Endodermal cell (in vitro differentiated cells): Measurements from ENCODE around the gene MEI1. TPM values are rescaled to one million over a fixed set of nuclear protein-coding genes. Genes with fewer than 3 reads are reported as not detected.

Source experiments
- DNase-seq: peaks from one replicate; pipeline ENCODE4 v3.0.0-alpha.2; 2017
- H3K27ac ChIP-seq: 2 replicates; pipeline ENCODE4 v1.5.1; 2013; ENCODE audit warnings: mild to moderate bottlenecking, low read depth, low read length, moderate library complexity
- H3K27me3 ChIP-seq: 2 replicates; pipeline ENCODE4 v1.6.1; 2013; ENCODE audit warnings: mild to moderate bottlenecking, low read length, moderate library complexity; ENCODE audit not compliant: insufficient read depth, control insufficient read depth, poor library complexity, severe bottlenecking
- H3K36me3 ChIP-seq: 2 replicates; pipeline ENCODE4 v1.7.0; 2013; ENCODE audit warnings: mild to moderate bottlenecking, low read length, moderate library complexity; ENCODE audit not compliant: control insufficient read depth, insufficient read depth
- H3K4me1 ChIP-seq: one replicate; pipeline ENCODE4 v1.7.0; 2013; ENCODE audit warnings: low read length; ENCODE audit not compliant: control insufficient read depth, insufficient read depth
- H3K4me3 ChIP-seq: 2 replicates; pipeline ENCODE4 v1.5.1; 2013; ENCODE audit warnings: mild to moderate bottlenecking, low read length, moderate library complexity
- H3K9ac ChIP-seq: 2 replicates; pipeline ENCODE4 v1.6.1; 2013; ENCODE audit warnings: mild to moderate bottlenecking, low read length, moderate library complexity; ENCODE audit not compliant: poor library complexity, severe bottlenecking; ENCODE audit errors: extremely low read depth
- H3K9me3 ChIP-seq: 2 replicates; pipeline ENCODE4 v1.6.1; 2013; ENCODE audit warnings: mild to moderate bottlenecking, low read length, moderate library complexity; ENCODE audit not compliant: control insufficient read depth
- H3K27ac Mint-ChIP-seq: 2 replicates; pipeline ENCODE4 v1.8.0; 2020; ENCODE audit warnings: mixed read lengths
- H3K27me3 Mint-ChIP-seq: 2 replicates; pipeline ENCODE4 v1.8.0; 2021; ENCODE audit warnings: mild to moderate bottlenecking, mixed read lengths; ENCODE audit not compliant: insufficient read depth
- H3K36me3 Mint-ChIP-seq: 2 replicates; pipeline ENCODE4 v1.8.0; 2020; ENCODE audit warnings: low read depth, mixed read lengths
- H3K4me1 Mint-ChIP-seq: 2 replicates; pipeline ENCODE4 v1.8.0; 2020; ENCODE audit warnings: mixed read lengths
- H3K4me3 Mint-ChIP-seq: 2 replicates; pipeline ENCODE4 v1.8.0; 2020; ENCODE audit warnings: mild to moderate bottlenecking, moderate library complexity, mixed read lengths
- H3K9me3 Mint-ChIP-seq: 2 replicates; pipeline ENCODE4 v1.8.0; 2020; ENCODE audit warnings: mild to moderate bottlenecking, mixed read lengths
- CTCF ChIP-seq: fragments of 200-600 bp; sonication (generic); conservative IDR thresholded peaks from 2 replicates; pipeline ENCODE4 v1.5.0; 2021; ENCODE audit warnings: antibody characterized with exemption, mild to moderate bottlenecking
- WGBS, 2 experiments: methylation state at CpG; one replicate each; pipeline versions ENCODE4 v1.1.5 to v1.1.7; 2013; ENCODE audit warnings: missing lambda C conversion rate in 2 of 2, mixed read lengths in 1 of 2; ENCODE audit not compliant: insufficient coverage in 1 of 2, insufficient read length in 1 of 2; 5-methylcytosine and 5-hydroxymethylcytosine counted together
- total RNA-seq, 2 donors: library from RNA; stranded (reverse); fragmentation: NEBNext Ultra II Directional in 1 of 2; extraction: Animal tissue kit (Norgen Biotek cat#: 25700) in 1 of 2; gene quantifications; 2 replicates in 1 of 2; 3 replicates in 1 of 2; pipeline ENCODE4 v1.2.1, GENCODE V29; 2021

The MEI1 gene
- total RNA-seq, 2 donors from 2014 or later = 1.2 to 1.5 TPM

GRCh38 chr22:41820447-41820846 is 121.1 kb downstream of the MEI1 start:
- Mint-ChIP-seq H3K9me3 (no peaks in the 10 kb centered on the region), H3K36me3 (peaks cover 26% of the 10 kb centered on the region), H3K27ac (no peak overlapping the region), H3K4me1 (no peaks in the 10 kb centered on the region), H3K4me3 (no peak overlapping the region), H3K27me3 (no peaks in the 10 kb centered on the region)
- H3K9ac ChIP-seq = no peak overlapping the region
- no peaks in the 10 kb centered on the region for H3K4me1 ChIP-seq
- H3K4me3 ChIP-seq = no peak overlapping the region
- H3K27ac ChIP-seq = no peak overlapping the region
- no peak for TF ChIP-seq CTCF
- DNase-seq = no peak
- no peaks in the 10 kb centered on the region for H3K9me3 ChIP-seq
- H3K36me3 ChIP-seq = peaks cover 8% of the 10 kb centered on the region
- 91 to 93% methylated on average over 5 of the region's 5 CpGs for WGBS, 2 experiments
- H3K27me3 ChIP-seq = no peaks in the 10 kb centered on the region

- H3K4me3 Mint-ChIP-seq = no peak overlapping the region
- H3K36me3 Mint-ChIP-seq = peaks cover 24% of the 10 kb centered on the region
- no peak overlapping the region for H3K27ac Mint-ChIP-seq
- peaks cover 4% of the 10 kb centered on the region for H3K36me3 ChIP-seq
- no peaks in the 10 kb centered on the region for H3K27me3 ChIP-seq
- no peak overlapping the region for H3K9ac ChIP-seq
- WGBS, 2 experiments = 91 to 100% methylated on average over 5 to 12 of the region's 12 CpGs
- H3K27me3 Mint-ChIP-seq = no peaks in the 10 kb centered on the region
- H3K9me3 Mint-ChIP-seq = no peaks in the 10 kb centered on the region
- H3K9me3 ChIP-seq = no peaks in the 10 kb centered on the region
- no peak for DNase-seq
- no peak for TF ChIP-seq CTCF
- no peak overlapping the region for H3K4me3 ChIP-seq
- H3K4me1 Mint-ChIP-seq = peaks cover 1% of the 10 kb centered on the region
- peak overlapping the region; percentile 32 for H3K27ac ChIP-seq
- H3K4me1 ChIP-seq = peaks cover 2% of the 10 kb centered on the region
These were observed 122.4 kb downstream of the MEI1 start for GRCh38 chr22:41821471-41822316.

GRCh38 chr22:41822317-41823057 is 123.2 kb downstream of the MEI1 start:
- Mint-ChIP-seq H3K4me3 (no peak overlapping the region), H3K27ac (no peak overlapping the region)
- H3K27me3 ChIP-seq = no peaks in the 10 kb centered on the region

More at GRCh38 chr22:41822317-41823057, 123.2 kb downstream of the MEI1 start:
- DNase-seq = no peak
- Histone ChIP-seq H3K9me3 (no peaks in the 10 kb centered on the region), H3K4me3 (no peak overlapping the region), H3K9ac (no peak overlapping the region), H3K36me3 (no peaks in the 10 kb centered on the region), H3K27ac (no peak overlapping the region), H3K4me1 (peaks cover 4% of the 10 kb centered on the region)
- peak; percentile 67 for TF ChIP-seq CTCF
- Mint-ChIP-seq H3K27me3 (no peaks in the 10 kb centered on the region), H3K36me3 (peaks cover 24% of the 10 kb centered on the region), H3K4me1 (peaks cover 4% of the 10 kb centered on the region), H3K9me3 (no peaks in the 10 kb centered on the region)
- 98 to 100% methylated on average over 2 to 3 of the region's 3 CpGs for WGBS, 2 experiments
